IPS-15b (cell line): ENCODE measurements around the gene CEP250.
A peak's percentile ranks its signal among the peaks of the same experiment; 100 is the strongest.
"Not testable (repeated sequence)": the region's sequence is repeated elsewhere in the genome, so short reads cannot be mapped to it uniquely, and the experiment has no call there.

Experiments
- H3K27me3 ChIP-seq: one replicate; pipeline ENCODE4 v1.6.1; 2013; ENCODE audit warnings: low read length; ENCODE audit not compliant: control insufficient read depth, insufficient read depth
- H3K36me3 ChIP-seq: one replicate; pipeline ENCODE4 v1.6.1; 2013; ENCODE audit warnings: low read length; ENCODE audit not compliant: control insufficient read depth, insufficient read depth
- H3K4me1 ChIP-seq: one replicate; pipeline ENCODE4 v1.6.1; 2013; ENCODE audit warnings: mild to moderate bottlenecking, low read length; ENCODE audit not compliant: control insufficient read depth, insufficient read depth
- H3K4me3 ChIP-seq: one replicate; pipeline ENCODE4 v1.5.1; 2013; ENCODE audit warnings: low read depth, low read length
- H3K9ac ChIP-seq: one replicate; pipeline ENCODE4 v1.6.1; 2013; ENCODE audit warnings: low read depth, mild to moderate bottlenecking, low read length
- H3K9me3 ChIP-seq: one replicate; pipeline ENCODE4 v1.6.1; 2013; ENCODE audit warnings: mild to moderate bottlenecking, low read length; ENCODE audit not compliant: control insufficient read depth, insufficient read depth

Gene CEP250

DNA sequence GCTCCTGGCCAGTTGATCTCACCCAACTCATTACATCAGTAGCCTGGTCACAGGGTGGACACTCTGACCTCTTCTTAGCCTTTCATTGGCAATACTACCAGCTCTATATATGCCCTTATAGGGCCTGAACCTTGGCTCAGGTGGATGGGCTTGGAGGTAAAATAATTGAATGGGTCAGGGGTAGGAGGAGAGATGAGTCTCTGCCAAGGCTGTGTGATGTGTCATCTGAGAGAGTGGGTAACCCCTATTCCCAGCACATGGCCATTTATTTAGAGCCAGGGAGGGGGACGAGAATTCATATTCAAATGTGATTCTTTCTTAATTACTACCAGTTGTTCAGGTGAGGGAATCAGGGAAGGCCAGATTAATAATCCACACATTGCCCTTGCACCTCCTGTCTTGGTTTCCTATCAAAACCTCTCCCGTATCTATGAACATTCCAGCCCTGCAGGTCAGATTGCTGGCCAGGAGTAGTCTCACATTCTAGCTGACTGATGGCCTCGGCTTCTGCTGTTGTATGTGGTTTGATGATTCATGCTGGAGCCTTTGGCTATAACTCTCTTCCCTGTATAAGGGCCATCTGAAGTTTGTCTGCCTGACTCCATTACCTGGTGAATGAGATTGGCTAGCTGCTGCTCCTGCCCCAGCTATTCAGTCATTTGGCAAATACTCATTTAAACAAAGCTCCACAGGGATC, 60.7 kb downstream of the CEP250 start:
- Histone ChIP-seq H3K36me3 (no peaks in the 10 kb centered on the region), H3K9me3 (no peaks in the 10 kb centered on the region), H3K9ac (no peak overlapping the region), H3K4me3 (no peak overlapping the region), H3K4me1 (no peaks in the 10 kb centered on the region), H3K27me3 (no peaks in the 10 kb centered on the region)

DNA sequence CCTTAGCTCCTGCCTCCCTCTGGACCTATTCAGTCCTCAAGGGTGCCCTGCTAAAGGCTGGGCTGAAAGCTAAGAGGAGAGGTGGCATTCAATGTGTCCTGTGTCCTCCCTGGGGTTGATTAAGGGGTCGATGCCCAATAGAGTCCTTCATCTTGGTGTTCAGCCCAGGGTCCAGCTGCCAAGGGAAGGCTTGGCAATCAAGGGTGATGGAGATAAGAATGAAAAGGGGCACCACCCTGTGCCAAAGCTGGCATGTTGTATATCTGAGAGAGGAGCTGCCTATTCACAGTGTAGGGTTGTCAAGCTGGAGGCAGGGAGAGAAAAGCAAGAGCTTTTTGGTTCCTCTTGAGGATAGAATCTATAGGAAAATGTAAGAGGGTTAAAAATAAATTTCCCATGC, 61.7 kb downstream of the CEP250 start:
- H3K4me3 ChIP-seq, result no peak overlapping the region
- H3K27me3 ChIP-seq, result no peaks in the 10 kb centered on the region
- no peaks in the 10 kb centered on the region for H3K9me3 ChIP-seq
- H3K9ac ChIP-seq, result no peak overlapping the region
- no peaks in the 10 kb centered on the region for H3K36me3 ChIP-seq
- no peaks in the 10 kb centered on the region for H3K4me1 ChIP-seq

DNA sequence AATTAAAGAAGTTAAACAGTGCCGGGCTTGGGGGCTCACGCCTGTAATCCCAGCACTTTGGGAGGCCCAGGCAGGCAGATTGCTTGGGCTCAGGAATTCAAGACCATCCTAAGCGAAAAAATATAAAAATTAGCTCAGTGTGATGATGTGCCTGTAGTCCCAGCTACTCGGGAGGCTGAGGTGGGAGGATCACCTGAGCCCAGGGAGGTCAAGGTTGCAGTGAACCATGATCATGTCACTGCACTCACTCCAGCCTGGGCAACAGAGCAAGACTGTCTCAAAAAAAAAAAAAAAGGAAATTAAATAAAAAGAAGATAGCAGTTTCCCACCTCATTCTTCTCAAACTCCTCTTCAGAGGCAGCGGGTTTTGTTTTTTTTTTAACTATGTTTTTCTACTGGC, 62.4 kb downstream of the CEP250 start:
- not testable (repeated sequence) for H3K4me1 ChIP-seq, H3K27me3 ChIP-seq, H3K36me3 ChIP-seq, H3K4me3 ChIP-seq, H3K9me3 ChIP-seq, H3K9ac ChIP-seq

DNA sequence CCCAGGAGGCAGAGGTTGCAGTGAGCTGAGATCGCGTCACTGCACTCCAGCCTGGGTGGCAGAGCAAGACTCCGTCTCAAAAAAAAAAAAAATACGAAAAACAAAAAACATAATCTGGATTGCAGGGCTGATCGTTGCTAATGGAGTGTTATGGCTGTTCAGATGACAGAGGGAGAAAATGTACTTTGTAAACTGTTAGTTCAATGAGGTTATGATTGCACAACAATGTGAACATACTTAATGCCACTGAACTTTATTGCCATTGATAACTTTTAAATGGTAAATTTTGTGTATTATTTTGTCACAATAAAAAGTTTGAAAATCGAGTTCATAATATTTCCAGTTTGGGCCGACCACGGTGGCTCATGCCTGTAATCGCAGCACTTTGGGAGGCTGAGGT, 63.6 kb downstream of the CEP250 start:
- no peak overlapping the region for H3K9ac ChIP-seq
- no peaks in the 10 kb centered on the region for H3K4me1 ChIP-seq
- no peaks in the 10 kb centered on the region for H3K27me3 ChIP-seq
- H3K4me3 ChIP-seq, result no peak overlapping the region
- no peaks in the 10 kb centered on the region for H3K36me3 ChIP-seq
- H3K9me3 ChIP-seq, result no peaks in the 10 kb centered on the region

DNA sequence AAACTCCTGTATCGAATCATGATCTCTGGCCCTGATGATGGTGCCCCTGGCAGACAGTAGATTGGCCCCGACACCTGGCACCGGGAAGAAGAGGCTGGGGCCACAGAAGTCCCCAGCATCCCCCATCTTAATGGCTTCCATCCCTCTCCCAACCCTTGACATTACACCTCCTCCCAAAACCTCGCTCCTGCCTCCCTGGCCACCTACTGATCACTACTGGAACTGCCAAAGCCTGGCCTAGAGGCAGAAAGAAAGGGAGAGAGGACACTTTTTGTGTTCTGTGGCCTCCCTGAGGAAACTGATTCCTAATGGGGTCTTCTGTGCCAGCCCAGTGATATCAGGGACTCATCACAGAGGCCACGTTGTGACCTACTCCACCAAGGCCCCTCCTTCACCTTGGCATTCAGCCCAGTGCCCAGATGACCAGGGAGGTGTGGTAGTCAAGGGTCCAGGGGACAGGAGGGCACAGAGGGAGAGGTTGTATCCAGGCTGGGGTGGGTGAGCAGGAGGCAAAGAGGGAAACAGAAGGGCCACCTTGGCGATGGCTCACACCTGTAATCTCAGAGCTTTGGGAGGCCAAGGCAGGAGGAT, 68.0 kb downstream of the CEP250 start:
- Histone ChIP-seq H3K9me3 (peaks cover 5% of the 10 kb centered on the region), H3K27me3 (no peaks in the 10 kb centered on the region), H3K9ac (no peak overlapping the region), H3K4me3 (no peak overlapping the region), H3K4me1 (no peaks in the 10 kb centered on the region), H3K36me3 (no peaks in the 10 kb centered on the region)

DNA sequence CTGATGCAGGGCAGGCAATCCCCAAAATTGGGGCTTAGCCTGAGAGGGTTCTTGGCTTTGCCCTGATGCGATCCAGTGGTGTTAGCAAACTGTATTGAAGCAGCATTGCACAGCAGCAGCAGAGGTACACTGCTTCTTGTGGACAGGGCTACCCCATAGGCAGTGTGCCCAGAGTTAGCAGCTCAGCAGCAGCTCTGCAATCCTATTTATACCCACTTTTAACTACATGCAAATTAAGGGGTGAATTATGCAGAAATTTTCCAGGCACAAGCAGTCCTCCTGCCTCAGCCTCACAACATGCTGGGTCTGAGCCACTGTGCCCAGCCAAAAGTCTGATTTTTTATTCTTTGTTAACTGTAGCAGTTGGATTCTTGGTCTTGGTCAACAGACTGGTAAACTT, 70.2 kb downstream of the CEP250 start:
- Histone ChIP-seq H3K9ac (no peak overlapping the region), H3K4me3 (no peak overlapping the region), H3K9me3 (peaks cover 5% of the 10 kb centered on the region), H3K4me1 (no peaks in the 10 kb centered on the region), H3K36me3 (no peaks in the 10 kb centered on the region), H3K27me3 (no peaks in the 10 kb centered on the region)

DNA sequence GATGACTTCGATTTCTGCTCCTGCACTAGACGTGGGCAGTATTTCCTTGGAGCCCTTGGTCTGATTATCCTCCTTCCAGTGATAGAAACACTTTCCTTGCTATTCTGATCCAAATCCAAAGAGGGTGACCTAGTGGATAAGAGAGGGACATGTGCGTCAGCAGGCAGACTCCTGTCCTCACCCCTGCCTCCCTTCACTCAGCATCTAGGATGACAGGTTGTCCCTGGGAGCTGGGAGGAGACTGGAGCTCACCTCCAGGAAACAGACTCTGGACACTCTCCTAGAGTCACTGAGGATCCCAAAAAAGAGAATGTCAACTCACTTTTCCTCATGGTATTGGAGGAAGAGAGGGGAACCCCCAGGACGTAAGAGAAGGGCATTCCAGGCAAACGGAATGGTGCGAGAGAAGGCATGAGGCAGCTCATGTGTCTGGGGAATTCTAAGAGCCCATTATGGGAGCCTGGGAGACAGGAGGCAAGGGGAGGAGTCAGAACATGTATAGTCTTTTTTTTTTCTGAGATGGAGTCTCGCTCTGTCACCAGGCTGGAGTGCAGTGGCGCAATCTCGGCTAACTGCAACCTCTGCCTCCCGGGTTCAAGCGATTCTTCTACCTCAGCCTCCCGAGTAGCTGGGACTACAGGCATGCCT, 71.8 kb downstream of the CEP250 start:
- Histone ChIP-seq H3K27me3 (no peaks in the 10 kb centered on the region), H3K4me3 (no peak overlapping the region), H3K9me3 (peaks cover 5% of the 10 kb centered on the region), H3K36me3 (no peaks in the 10 kb centered on the region), H3K9ac (no peak overlapping the region), H3K4me1 (no peaks in the 10 kb centered on the region)

DNA sequence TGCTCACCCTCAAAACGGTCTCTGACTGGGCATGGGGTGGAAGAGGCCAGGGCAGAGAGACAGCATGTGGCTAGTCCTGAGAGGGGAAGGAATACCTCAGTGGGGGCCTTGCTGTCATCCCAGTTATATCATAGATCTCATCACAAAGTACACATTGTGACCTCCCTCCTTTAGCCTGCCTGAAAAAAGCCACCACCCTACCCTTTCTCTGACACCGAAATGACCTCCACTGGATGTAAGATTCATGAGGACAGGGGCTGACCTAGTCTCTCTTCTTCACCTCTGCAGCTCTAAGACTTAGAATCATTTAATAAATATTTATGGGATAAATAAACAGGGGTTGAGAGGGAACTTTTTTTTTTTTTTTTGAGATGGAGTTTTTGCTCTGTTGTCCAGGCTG, 74.2 kb downstream of the CEP250 start, which contains the start of gene C20orf173:
C20orf173 (minus strand) TSS at position 101 of the 400 bp plus-strand sequence. CDS start 279 bp downstream, outside the sequence.
- Histone ChIP-seq H3K36me3 (no peaks in the 10 kb centered on the region), H3K27me3 (no peaks in the 10 kb centered on the region), H3K9me3 (peaks cover 5% of the 10 kb centered on the region), H3K4me1 (no peaks in the 10 kb centered on the region), H3K4me3 (no peak within 1 kb of the TSS), H3K9ac (no peak within 1 kb of the TSS)

DNA sequence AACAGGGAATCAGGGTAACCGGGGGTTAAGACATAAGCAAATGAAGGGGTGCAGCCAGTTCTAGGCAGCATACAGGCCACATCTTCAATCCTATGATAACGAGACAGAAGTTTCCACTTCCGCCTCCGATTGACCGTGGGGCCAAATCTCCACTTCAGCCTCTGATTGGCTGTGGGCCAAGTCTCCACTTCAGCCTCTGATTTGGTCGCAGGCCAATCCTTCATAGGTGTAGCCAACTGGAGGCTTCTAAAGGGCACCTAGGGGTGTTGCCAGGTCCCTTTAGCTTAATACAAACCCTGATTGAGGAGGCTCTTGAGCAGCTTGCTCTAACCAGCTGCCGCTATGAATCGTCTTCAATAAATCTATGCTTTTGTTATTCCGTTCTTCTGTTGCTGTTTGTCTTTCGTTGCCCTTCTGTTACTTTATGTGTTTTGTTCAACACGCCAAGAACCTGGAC, 84.4 kb downstream of the CEP250 start:
- no peak overlapping the region for H3K9ac ChIP-seq
- peak overlapping the region; percentile 46 for H3K4me3 ChIP-seq
- H3K27me3 ChIP-seq, result no peaks in the 10 kb centered on the region
- H3K9me3 ChIP-seq, result no peaks in the 10 kb centered on the region
- no peaks in the 10 kb centered on the region for H3K36me3 ChIP-seq
- H3K4me1 ChIP-seq, result peaks cover 6% of the 10 kb centered on the region

DNA sequence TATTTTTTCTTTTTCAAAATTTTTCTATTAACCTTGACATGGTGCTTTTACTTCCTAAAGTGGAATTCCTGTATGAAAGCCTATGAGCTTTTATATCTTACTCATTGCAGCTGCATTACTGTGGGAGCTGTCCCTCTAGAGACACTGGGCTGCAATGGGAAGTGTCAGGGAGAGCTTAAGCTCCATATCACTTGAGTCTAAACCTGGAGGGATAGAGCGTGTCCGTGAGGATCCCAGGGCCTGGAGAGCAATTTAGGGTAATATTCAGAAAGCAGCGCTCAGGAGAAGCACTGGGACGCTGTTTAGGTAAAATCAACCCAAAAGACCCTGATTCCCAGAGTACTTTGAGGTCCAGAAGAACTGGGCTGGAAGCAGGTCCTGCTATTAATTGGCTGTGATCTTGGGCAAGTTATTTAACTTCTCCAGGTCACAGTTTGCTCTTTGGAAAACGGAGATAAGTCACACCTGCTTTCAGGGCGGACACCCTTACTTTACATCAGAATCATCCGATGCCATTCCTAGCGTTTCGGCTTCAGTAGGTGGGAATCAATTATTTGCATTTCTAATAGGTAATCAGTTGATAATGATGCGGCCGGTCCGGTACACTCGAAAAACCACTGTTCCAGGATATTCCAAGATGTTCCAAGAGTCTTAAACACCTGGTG, 85.9 kb downstream of the CEP250 start:
- Histone ChIP-seq H3K36me3 (no peaks in the 10 kb centered on the region), H3K27me3 (no peaks in the 10 kb centered on the region), H3K4me3 (peak overlapping the region; percentile 48), H3K4me1 (peaks cover 6% of the 10 kb centered on the region), H3K9ac (peak overlapping the region; percentile 66), H3K9me3 (no peaks in the 10 kb centered on the region)

DNA sequence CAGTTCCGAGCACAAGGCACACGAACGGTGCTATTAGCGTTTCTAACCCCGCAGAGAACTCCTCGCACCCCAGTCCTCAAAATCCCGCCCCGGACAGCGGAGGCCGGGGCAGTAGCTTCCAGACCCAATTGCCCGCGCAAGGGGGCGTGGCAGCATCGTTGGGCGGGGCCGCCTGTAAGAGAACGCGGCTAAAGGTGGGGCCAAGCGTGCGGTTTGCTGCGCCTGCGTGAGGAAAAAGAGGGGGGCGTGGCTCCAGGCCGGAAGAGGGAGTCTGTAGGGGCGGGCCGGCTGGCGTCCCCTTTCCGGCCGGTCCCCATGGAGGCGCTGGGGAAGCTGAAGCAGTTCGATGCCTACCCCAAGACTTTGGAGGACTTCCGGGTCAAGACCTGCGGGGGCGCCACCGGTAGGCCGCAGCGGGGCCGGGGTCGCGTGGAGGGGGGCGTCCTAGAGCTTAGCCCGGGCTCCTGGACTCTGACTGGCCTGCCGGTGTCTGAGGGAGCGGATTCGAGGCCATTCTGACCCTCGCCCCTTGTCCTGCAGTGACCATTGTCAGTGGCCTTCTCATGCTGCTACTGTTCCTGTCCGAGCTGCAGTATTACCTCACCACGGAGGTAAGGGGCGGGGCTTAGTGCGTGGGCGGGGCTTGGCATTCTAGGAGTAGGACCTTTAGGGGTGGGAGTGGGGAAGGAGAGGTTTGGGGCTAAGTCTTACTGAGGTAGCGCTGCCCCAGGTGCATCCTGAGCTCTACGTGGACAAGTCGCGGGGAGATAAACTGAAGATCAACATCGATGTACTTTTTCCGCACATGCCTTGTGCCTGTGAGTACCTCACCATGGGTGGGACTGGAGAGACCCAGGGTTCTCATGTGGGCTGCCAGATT, 86.6 kb downstream of the CEP250 start, which contains the start of gene ERGIC3:
ERGIC3 (plus strand) TSS at position 296 of the 880 bp plus-strand sequence; CDS start at position 316, 20 bp downstream.
- no peaks in the 10 kb centered on the region for H3K27me3 ChIP-seq
- H3K4me1 ChIP-seq, result peaks cover 6% of the 10 kb centered on the region
- H3K4me3 ChIP-seq, result peak within 1 kb of the TSS; percentile 91

More for the DNA sequence above, 86.6 kb downstream of the CEP250 start, which contains the start of gene ERGIC3:
- no peaks in the 10 kb centered on the region for H3K9me3 ChIP-seq
- H3K9ac ChIP-seq, result peak within 1 kb of the TSS; percentile 79
- no peaks in the 10 kb centered on the region for H3K36me3 ChIP-seq
